Measurements from ENCODE around the gene AUTS2.

DNA sequence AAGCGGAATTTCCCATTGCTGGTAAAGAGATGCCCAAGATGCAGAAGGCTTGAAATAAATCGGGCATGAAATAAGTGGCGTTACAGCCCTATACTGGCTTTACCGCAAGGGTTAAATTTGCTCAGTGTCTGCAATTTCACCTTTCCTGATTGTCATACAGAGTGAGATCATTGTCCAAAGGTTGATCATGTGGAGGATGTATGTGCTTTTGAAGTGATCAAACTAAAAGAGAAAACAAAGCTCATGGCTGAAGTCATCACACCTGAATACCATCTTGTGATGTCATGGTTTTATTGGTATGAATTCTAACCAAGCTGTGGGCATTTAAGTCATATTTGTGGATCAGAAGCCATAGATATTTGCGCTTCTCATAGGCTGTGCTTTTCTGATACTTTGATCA lies 635.5 kb downstream of the AUTS2 start:
- TF ChIP-seq, protein P1, sequence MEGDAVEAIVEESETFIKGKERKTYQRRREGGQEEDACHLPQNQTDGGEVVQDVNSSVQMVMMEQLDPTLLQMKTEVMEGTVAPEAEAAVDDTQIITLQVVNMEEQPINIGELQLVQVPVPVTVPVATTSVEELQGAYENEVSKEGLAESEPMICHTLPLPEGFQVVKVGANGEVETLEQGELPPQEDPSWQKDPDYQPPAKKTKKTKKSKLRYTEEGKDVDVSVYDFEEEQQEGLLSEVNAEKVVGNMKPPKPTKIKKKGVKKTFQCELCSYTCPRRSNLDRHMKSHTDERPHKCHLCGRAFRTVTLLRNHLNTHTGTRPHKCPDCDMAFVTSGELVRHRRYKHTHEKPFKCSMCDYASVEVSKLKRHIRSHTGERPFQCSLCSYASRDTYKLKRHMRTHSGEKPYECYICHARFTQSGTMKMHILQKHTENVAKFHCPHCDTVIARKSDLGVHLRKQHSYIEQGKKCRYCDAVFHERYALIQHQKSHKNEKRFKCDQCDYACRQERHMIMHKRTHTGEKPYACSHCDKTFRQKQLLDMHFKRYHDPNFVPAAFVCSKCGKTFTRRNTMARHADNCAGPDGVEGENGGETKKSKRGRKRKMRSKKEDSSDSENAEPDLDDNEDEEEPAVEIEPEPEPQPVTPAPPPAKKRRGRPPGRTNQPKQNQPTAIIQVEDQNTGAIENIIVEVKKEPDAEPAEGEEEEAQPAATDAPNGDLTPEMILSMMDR (conservative IDR thresholded peaks at IDR 0.05; ENCODE audit: low read length), result no peak
- TF ChIP-seq EZH2phosphoT487 (IDR thresholded peaks at IDR 0.05; ENCODE audit: borderline replicate concordance), result no peak
